Mucosa of rectum (tissue), 2 donors: ENCODE results near the gene BMP10.

Experiments used
- H3K27ac ChIP-seq, 2 donors: one replicate each; pipeline ENCODE4 v1.7.0; 2013; ENCODE audit warnings: inconsistent platforms in 2 of 2, low read depth in 2 of 2, low read length in 2 of 2
- H3K27me3 ChIP-seq, 2 donors: one replicate each; pipeline ENCODE4 v1.7.0; 2013; ENCODE audit warnings: low read length in 2 of 2; ENCODE audit not compliant: control insufficient read depth in 2 of 2, insufficient read depth in 2 of 2
- H3K36me3 ChIP-seq, 2 donors: one replicate each; pipeline ENCODE4 v1.7.0; 2013; ENCODE audit warnings: low read length in 2 of 2; ENCODE audit not compliant: control insufficient read depth in 2 of 2, insufficient read depth in 2 of 2
- H3K4me1 ChIP-seq, 2 donors: one replicate each; pipeline ENCODE4 v1.7.0; 2013; ENCODE audit warnings: low read length in 2 of 2, mild to moderate bottlenecking in 1 of 2; ENCODE audit not compliant: control insufficient read depth in 2 of 2, insufficient read depth in 2 of 2
- H3K4me3 ChIP-seq, 2 donors: one replicate each; pipeline ENCODE4 v1.7.0; 2013; ENCODE audit warnings: low read length in 2 of 2
- H3K9ac ChIP-seq, 2 donors: one replicate each; pipeline ENCODE4 v1.7.0; 2013; ENCODE audit warnings: low read length in 2 of 2, low read depth in 1 of 2, mild to moderate bottlenecking in 1 of 2
- H3K9me3 ChIP-seq, 2 donors: one replicate each; pipeline ENCODE4 v1.7.0; 2013; ENCODE audit warnings: low read length in 2 of 2; ENCODE audit not compliant: control insufficient read depth in 2 of 2
- donor health status: healthy.
- donor health status: Normal muscosa, but diverticular disease.

The BMP10 gene

DNA sequence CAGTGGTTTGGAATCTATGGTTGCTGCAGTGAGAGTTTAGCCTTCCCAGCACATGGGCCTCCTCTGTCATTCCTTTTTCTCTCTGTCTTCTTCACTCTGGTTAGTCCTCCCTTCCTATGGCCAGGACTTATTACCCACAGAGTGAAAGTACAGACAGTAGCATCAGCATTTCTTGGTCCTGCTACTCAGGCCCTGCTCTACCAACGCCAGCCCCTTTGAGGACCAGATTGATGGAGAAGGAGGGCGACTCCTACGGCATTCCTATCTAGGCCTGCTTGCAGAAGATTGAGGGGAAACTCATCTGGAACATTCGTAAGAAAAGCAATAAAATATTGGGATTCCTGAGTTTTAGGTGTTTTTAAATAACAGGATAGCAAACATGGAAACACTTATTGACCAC is 43.5 kb downstream of the BMP10 start:
- Histone ChIP-seq H3K4me3 (no peak overlapping the region), H3K27me3 (no peaks in the 10 kb centered on the region), H3K36me3 (peaks cover 0 to 5% of the 10 kb centered on the region in 2 donors), H3K9ac (no peak overlapping the region), H3K27ac (no peak overlapping the region), H3K9me3 (no peaks in the 10 kb centered on the region), H3K4me1 (peaks cover 21 to 23% of the 10 kb centered on the region in 2 donors)

DNA sequence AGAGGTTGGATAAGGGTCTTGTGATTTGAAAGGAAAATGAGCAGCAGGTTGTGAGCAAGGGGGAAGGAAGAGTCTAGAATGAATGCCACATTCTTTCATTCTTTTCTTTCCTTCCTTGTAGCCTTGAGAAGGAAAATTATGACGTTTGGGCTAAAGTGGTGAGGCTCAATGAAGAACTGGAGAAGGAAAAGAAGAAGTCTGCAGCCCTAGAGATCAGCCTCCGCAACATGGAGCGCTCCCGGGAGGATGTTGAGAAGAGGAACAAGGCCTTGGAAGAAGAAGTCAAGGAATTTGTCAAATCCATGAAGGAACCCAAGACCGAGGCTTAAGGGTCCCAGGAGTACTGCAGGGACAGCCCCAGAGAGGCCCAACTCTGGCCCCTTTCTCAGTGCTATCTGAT is 45.3 kb downstream of the BMP10 start:
- H3K27me3 ChIP-seq = no peaks in the 10 kb centered on the region
- H3K9ac ChIP-seq = no peak overlapping the region
- H3K36me3 ChIP-seq = peaks cover 0 to 5% of the 10 kb centered on the region in 2 donors
- peaks cover 10 to 14% of the 10 kb centered on the region in 2 donors for H3K4me1 ChIP-seq
- no peak overlapping the region for H3K27ac ChIP-seq
- no peaks in the 10 kb centered on the region for H3K9me3 ChIP-seq
- H3K4me3 ChIP-seq = no peak overlapping the region

DNA sequence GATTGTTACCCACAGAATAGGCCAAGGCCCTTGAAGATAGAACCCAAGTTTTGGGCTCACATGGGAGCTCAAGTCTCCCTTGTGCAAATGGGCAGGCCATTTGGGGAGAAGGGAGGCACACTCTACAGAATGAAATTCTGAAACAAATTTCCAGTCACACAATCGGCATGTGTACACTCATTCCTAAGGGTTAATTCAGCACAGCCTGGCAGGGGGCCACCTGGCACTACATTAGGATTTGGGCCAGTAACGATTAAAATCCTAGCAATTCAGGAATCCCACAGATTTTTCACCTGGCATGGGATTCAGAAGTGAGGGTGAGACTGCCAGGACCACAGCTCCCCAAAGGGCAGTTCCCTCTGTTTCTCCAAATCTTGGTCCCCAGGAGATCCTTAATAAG is 46.4 kb downstream of the BMP10 start:
- Histone ChIP-seq H3K4me1 (peaks cover 10 to 14% of the 10 kb centered on the region in 2 donors), H3K4me3 (no peak overlapping the region), H3K9ac (no peak overlapping the region), H3K36me3 (peaks cover 0 to 5% of the 10 kb centered on the region in 2 donors), H3K9me3 (no peaks in the 10 kb centered on the region), H3K27ac (no peak overlapping the region), H3K27me3 (no peaks in the 10 kb centered on the region)

DNA sequence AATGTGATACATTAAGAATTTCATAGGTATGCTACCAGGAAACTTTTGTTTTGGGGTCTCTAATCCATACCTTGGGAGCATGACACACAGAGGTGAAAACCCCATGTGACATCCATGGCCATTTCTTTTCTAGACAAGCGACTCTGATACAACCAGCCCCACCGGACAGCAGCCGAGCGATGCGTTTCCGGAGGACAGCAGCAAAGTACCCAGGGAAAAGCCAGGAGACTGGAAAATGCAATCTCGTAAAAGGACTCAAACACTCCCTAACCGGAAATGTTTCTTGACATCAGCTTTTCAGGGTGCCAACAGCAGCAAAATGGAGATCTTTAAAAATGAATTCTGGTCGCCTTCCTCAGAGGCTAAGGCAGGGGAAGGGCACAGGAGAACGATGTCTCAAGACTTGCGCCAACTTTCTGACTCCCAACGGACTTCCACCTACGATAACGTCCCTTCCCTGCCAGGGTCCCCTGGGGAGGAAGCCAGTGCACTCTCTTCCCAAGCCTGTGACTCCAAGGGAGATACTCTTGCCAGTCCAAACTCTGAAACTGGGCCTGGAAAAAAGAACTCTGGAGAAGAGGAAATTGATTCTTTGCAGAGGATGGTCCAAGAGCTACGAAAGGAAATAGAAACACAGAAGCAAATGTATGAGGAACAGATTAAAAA is 48.9 kb downstream of the BMP10 start:
- H3K27ac ChIP-seq = no peak overlapping the region
- H3K36me3 ChIP-seq = peaks cover 0 to 13% of the 10 kb centered on the region in 2 donors
- no peak overlapping the region for H3K4me3 ChIP-seq
- no peak overlapping the region for H3K9ac ChIP-seq
- no peaks in the 10 kb centered on the region for H3K9me3 ChIP-seq
- H3K4me1 ChIP-seq = no peaks in the 10 kb centered on the region
- no peaks in the 10 kb centered on the region for H3K27me3 ChIP-seq

DNA sequence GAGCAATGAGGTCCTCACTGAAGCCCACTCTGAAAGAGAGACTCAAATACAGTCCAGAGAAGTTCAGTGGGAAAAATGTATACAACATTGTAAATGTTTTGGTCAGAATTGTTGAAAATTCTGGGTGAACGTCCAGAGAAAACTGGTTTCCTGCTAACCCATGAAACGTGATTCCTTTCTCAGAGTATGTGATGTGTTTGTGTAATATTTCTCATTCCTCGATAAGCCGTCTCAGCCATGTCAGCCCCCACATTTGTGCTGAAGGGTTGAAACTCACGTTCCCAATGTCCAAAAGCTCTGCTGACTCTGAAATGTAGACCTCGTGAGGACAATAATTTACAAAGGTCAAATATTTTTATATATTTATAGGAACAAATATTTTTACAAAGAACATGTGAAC is 51.6 kb downstream of the BMP10 start:
- Histone ChIP-seq H3K36me3 (peaks cover 0 to 17% of the 10 kb centered on the region in 2 donors), H3K4me3 (no peak overlapping the region), H3K27me3 (no peaks in the 10 kb centered on the region), H3K9me3 (no peaks in the 10 kb centered on the region), H3K9ac (no peak overlapping the region), H3K27ac (no peak overlapping the region), H3K4me1 (no peaks in the 10 kb centered on the region)

DNA sequence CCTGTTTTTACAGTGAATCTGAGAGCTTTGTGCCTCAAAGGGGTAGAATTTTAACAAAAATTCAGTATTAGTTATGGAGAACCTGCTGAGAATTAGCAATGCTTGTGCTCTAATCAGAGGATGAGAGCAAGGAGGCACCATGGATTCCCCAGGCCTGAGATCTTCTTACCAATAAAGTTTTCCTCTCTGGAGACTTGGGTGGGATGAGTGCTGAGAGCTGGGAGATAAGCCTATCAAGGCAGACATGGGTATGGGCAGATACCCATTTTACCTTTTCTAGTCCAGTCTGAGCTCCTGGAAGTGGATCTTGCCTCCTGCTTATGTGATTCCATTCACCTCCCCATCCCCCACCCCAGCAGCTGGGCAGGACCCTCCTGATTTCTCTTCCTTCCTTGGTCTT is 53.9 kb downstream of the BMP10 start:
- Histone ChIP-seq H3K27me3 (no peaks in the 10 kb centered on the region), H3K9ac (no peak overlapping the region), H3K4me1 (no peaks in the 10 kb centered on the region), H3K36me3 (peaks cover 0 to 15% of the 10 kb centered on the region in 2 donors), H3K9me3 (no peaks in the 10 kb centered on the region), H3K4me3 (no peak overlapping the region), H3K27ac (no peak overlapping the region)
